GM18511 (cell line): Measurements from ENCODE around the gene ZNF646.
A peak's percentile ranks its signal among the peaks of the same experiment; 100 is the strongest.

Experiments used
- ATAC-seq: cut with Tn5 transposase; IDR thresholded peaks from one replicate; pipeline ENCODE4 v1.9.1; 2021; ENCODE audit warnings: mild to moderate bottlenecking, moderate library complexity; ENCODE audit not compliant: unreplicated experiment

Gene ZNF646

GRCh38 chr16:31063495-31063842 lies 10.8 kb upstream of the ZNF646 start:
- no peak for ATAC-seq

- no peak for ATAC-seq
Measured at GRCh38 chr16:31063843-31064611, 10.2 kb upstream of the ZNF646 start.

GRCh38 chr16:31064882-31065461 lies 9.2 kb upstream of the ZNF646 start:
- ATAC-seq = no peak

GRCh38 chr16:31067342-31067741 lies 6.9 kb upstream of the ZNF646 start:
- no peak for ATAC-seq

- ATAC-seq = no peak
Measured at GRCh38 chr16:31071861-31072260, 2.4 kb upstream of the ZNF646 start.

- ATAC-seq = peak; percentile 8
Measured at GRCh38 chr16:31072540-31073141, 1.6 kb upstream of the ZNF646 start.

GRCh38 chr16:31073142-31073969 lies 866 bp upstream of the ZNF646 start:
- peak; percentile 66 for ATAC-seq

GRCh38 chr16:31074814-31075183 lies 577 bp downstream of the ZNF646 start:
- no peak for ATAC-seq

- ATAC-seq = no peak
Measured at GRCh38 chr16:31076319-31076718, 2.1 kb downstream of the ZNF646 start.

- ATAC-seq = no peak
Measured at GRCh38 chr16:31077024-31077423, 2.8 kb downstream of the ZNF646 start.

- no peak for ATAC-seq
Measured at GRCh38 chr16:31077592-31078396, 3.6 kb downstream of the ZNF646 start.

- ATAC-seq = no peak
Measured at GRCh38 chr16:31078597-31079341, 4.5 kb downstream of the ZNF646 start.

GRCh38 chr16:31079342-31079944 lies 5.2 kb downstream of the ZNF646 start:
- no peak for ATAC-seq

- ATAC-seq = no peak
Measured at GRCh38 chr16:31080035-31080629, 5.9 kb downstream of the ZNF646 start.

GRCh38 chr16:31080756-31081419 lies 6.7 kb downstream of the ZNF646 start:
- ATAC-seq = no peak

GRCh38 chr16:31081428-31082351 lies 7.5 kb downstream of the ZNF646 start:
- no peak for ATAC-seq

- ATAC-seq = no peak
Measured at GRCh38 chr16:31082368-31083045, 8.3 kb downstream of the ZNF646 start.
